ENCODE data around the gene PKD1.

The PKD1 gene

GRCh38 chr16:2167068-2167638, 31.5 kb upstream of the PKD1 start:
- no peak for FAIRE-seq

- no peak for FAIRE-seq
Observed at GRCh38 chr16:2166263-2167067, 30.8 kb upstream of the PKD1 start.

- FAIRE-seq = no peak
Observed at GRCh38 chr16:2165861-2166260, 30.2 kb upstream of the PKD1 start.

- no peak for FAIRE-seq
Observed at GRCh38 chr16:2163211-2163881, 27.6 kb upstream of the PKD1 start.

- FAIRE-seq = no peak
Observed at GRCh38 chr16:2162676-2163118, 27.0 kb upstream of the PKD1 start.

- FAIRE-seq = no peak
Observed at GRCh38 chr16:2161911-2162310, 26.2 kb upstream of the PKD1 start.

GRCh38 chr16:2160915-2161551, 25.3 kb upstream of the PKD1 start:
- FAIRE-seq = no peak

GRCh38 chr16:2159175-2159838, 23.6 kb upstream of the PKD1 start:
- FAIRE-seq = no peak

GRCh38 chr16:2158262-2158638, 22.6 kb upstream of the PKD1 start:
- no peak for FAIRE-seq

- FAIRE-seq = no peak
Observed at GRCh38 chr16:2157480-2158261, 22.0 kb upstream of the PKD1 start.

- no peak for FAIRE-seq
Observed at GRCh38 chr16:2156849-2157224, 21.1 kb upstream of the PKD1 start.

- no peak for FAIRE-seq
Observed at GRCh38 chr16:2155977-2156848, 20.5 kb upstream of the PKD1 start.

GRCh38 chr16:2155091-2155950, 19.6 kb upstream of the PKD1 start, which contains the start of gene TRAF7:
Gene TRAF7, plus strand, starts transcription at chr16:2155782. Its CDS starts 8,139 bp downstream, at chr16:2163921.
- peak; percentile 96 for FAIRE-seq

GRCh38 chr16:2154533-2155090, 18.9 kb upstream of the PKD1 start:
- FAIRE-seq = no peak

GRCh38 chr16:2152695-2153506, 17.2 kb upstream of the PKD1 start:
- FAIRE-seq = no peak

- FAIRE-seq = no peak
Observed at GRCh38 chr16:2151188-2152091, 15.7 kb upstream of the PKD1 start.

- FAIRE-seq = no peak
Observed at GRCh38 chr16:2150418-2151187, 14.9 kb upstream of the PKD1 start.
